GM19324 (cell line): ENCODE results near the gene XXYLT1.
"Not testable (repeated sequence)": the region's sequence is repeated elsewhere in the genome, so short reads cannot be mapped to it uniquely, and the experiment has no call there.

Experiments used
- ATAC-seq: cut with Tn5 transposase; IDR thresholded peaks from one replicate; pipeline ENCODE4 v1.9.1; 2021; ENCODE audit warnings: mild to moderate bottlenecking, moderate library complexity; ENCODE audit not compliant: unreplicated experiment, low FRiP score

XXYLT1 gene

DNA sequence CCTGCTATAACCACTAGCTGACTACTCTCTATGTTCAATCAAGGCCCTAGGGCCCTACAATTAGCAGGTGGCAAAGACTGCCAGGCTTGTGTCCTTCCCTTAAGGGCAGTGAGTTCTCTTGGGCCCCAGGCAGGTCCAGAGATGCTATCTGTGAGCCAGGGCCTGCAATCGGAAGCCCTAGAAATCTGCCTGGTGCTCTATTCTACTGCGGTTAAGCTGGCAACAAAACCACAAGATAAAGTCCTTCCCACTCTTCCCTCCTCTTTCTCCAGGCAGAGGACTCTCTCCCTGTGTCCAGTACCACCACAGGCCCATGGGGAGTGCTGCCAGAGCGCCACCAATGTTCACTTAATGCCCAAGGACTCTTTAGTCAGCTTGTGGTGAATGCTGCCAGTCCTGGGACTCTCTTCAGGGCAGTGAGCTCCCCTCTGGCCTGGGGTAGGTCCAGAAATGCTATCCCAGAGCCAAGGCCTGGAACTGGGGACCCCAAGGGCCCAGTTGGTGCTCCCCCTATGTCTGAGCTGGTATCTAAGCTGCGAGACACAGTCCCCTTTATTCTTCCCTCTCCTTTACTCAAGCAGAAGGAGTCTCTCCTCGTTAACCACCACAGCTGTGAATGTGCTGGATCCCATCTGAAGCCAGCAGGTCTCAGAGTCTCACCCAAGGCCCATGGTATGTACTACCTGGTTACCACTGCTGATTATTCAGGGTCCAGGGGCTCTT, 34.7 kb downstream of the XXYLT1 start:
- ATAC-seq: no peak

DNA sequence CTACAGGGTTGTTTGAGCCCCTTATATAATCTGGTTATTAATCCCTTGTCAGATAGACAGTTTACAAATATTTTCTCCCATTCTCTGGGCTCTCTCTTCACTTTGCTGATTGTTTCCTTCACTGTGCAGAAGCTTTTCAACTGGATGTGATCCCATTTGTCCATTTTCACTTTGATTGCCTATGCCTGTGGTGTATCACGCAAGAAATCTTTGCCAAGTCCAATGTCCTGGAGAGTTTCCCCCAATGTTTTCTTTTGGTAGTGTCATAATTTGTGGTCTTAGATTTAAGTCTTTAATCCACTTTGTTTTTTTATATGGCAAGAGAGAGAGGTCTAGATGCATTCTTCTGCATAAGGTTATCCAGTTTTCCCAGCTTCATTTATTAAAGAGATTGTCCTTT, 40.7 kb downstream of the XXYLT1 start:
- no peak for ATAC-seq

DNA sequence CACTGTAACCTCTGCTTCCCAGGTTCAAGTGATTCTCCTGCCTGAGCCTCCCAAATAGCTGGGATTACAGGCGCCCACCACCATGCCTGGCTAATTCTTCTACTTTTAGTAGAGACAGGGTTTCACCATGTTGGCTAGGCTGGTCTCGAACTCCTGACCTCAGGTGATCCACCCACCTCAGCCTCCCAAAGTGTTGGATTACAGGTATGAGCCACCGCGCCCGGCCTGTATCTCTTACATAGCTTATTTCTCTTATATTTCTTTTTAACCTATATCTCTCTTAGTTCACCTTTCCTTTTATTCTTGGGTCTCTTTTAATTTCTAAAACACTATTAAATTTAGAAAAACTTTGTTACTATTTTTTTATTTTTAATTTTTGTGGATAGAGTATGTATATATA, 42.1 kb downstream of the XXYLT1 start:
- not testable (repeated sequence) for ATAC-seq

DNA sequence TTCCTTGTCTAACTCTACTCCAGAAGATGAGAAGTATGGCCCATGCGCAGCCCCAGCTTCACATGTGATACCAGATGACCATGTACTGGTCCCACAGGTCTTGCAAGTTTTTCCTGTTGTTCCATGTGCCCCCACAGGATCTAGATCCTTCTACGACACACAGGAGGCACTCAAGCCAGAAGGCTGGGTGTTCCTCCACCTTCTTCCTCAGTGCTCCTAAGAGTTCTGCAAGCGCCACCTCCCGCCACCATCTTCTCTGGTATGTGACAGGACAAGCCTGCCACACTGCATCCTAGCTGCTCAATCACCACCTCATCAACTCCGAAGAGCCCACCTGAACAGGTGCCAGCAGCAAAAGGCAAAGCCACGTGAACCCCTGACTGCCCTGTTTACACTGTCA, 43.1 kb downstream of the XXYLT1 start:
- no peak for ATAC-seq

DNA sequence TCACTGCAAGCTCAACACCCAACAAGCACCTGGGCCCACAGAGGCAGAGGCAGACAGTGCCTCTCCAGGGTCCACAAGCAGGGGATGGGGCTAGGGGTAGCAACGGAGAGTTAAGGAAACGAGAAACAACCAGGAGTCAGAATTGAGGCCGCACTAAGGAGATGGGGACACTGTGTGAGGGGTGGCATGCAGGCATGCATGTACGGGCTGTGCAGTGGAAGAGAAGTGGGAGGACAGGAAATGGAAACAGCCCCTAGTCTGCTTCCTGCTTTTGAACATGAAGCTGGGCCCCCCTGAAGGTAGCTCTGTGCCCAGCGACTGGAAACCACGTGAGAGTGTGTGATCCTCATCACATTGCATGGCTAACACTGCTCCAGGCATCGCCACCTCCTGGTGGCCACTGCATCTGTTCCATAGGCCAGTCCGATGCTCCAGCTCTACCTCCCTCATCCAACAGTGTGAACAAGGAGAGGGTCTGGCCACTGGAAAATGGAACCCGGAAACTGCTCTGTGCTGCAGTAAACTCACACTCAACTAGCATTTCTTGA, 44.0 kb downstream of the XXYLT1 start:
- ATAC-seq: no peak

DNA sequence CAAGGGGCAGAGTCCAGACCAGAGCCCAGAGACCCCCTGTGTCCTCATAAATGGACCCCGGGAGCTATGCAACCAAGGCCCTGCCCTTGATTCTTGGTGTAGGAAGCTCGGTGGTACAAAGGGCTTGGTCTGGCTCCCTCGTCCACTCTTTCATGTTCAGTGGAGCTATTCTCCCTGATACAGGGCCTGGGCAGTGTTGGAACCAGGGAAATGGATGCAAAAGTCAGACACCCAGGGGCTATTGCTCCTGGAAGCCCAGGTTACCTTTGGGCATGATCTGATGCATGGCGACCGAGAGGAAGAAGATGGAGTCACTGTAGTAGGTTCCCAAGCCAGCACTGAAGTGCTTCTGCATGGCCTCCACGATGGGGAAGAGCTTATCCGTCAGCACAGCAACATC, 44.5 kb downstream of the XXYLT1 start:
- ATAC-seq: no peak

DNA sequence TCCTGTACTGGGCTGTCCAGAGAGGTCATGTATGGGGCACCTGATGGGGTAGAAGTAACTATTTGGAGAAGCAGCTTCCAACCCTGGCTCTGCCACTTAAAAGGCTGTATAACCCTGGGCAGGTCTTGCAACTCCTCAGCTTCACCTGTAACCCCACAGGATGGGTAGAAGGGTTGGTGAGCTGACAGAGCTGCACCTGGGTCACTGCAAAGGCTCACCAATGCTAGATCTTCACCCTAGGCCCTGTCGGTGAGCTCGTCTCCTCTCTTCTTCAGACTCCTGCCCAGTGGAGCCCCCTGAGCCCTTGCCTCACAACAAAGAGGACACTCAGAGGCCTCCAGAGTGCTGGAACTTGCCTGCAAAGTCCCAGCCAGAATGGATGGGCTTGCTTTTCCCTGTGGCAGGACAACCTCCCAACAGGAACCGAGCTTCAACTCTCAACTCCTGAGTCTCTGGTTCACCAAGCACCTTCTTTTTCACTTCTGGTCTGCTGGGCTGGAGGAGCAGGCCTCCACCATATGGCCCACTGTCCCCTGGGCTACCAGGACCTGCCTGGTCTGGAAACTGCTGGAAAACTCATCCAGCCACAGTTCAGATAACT, 45.9 kb downstream of the XXYLT1 start:
- no peak for ATAC-seq

DNA sequence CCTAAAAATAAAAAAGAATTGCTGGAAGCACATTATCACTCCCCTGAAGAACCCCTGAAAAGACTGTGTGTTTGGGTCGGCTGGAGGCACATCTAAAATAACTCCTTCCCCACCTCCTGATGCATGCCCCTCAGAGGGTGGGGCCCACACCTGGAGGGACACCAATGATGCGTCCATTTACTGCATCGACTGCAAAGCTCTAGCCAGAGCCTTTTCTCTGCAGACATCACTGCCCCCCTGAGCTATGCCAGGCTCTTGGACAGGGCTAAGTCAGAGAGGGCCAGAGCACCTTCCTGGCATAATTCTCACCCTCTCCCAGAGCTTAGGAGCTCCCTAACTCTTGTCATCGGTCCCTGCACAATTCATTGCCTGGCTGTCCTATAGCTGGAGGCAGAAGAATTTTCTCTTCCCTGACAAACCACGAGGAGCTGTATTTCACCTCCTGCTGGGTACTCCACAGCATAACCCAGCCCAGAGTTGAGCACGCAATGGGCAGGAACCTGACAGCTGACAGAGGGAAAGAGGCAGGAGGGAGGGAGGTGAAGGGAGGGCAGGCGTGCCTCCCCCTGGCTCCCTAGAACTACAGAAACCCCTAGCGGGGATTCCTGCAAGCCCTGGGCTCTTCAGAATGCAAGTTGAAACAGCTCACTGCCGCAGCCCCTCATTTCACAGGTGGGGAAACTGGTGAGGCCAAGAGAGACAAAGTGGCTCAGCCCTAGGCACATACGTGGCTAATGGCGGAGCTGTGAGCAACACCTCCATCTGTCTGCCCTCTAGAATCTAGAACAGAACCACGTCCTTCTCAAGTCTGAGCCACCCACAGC, 46.6 kb downstream of the XXYLT1 start:
- no peak for ATAC-seq

DNA sequence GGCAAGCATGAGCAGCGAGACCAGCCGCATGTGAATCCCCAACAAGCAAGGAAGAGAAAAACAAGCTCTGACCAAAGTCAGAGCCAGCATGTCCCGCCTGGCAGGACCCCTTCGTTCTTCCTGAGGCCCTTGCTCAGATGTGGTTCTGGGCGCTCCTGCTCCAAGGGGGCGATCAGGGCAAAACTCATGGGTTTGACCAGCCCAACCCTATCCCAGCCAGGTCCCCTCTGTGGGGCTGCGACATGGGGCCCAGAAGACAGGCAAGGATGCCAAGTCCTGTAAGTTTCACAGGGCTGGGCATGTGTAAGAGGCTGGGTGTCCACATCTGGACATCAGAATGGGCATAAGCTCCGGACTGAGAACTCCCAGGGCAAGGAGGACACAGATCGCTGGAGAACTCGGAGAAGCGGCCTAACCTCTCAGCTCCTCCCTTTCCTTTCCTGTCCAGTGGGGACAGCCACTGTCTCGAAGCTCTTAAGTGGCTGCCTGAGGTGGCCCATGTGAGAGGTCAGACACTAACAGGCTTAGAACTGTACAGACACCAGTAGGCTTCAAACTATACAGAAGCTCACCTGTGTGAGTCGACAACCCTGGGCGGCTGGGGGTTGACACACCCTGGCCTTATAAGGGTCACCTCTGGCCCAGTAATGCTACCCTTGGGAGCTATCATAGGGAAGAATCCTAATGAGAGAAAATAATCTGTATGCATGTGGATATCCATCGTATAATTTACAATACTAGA, 48.9 kb downstream of the XXYLT1 start:
- ATAC-seq: no peak

DNA sequence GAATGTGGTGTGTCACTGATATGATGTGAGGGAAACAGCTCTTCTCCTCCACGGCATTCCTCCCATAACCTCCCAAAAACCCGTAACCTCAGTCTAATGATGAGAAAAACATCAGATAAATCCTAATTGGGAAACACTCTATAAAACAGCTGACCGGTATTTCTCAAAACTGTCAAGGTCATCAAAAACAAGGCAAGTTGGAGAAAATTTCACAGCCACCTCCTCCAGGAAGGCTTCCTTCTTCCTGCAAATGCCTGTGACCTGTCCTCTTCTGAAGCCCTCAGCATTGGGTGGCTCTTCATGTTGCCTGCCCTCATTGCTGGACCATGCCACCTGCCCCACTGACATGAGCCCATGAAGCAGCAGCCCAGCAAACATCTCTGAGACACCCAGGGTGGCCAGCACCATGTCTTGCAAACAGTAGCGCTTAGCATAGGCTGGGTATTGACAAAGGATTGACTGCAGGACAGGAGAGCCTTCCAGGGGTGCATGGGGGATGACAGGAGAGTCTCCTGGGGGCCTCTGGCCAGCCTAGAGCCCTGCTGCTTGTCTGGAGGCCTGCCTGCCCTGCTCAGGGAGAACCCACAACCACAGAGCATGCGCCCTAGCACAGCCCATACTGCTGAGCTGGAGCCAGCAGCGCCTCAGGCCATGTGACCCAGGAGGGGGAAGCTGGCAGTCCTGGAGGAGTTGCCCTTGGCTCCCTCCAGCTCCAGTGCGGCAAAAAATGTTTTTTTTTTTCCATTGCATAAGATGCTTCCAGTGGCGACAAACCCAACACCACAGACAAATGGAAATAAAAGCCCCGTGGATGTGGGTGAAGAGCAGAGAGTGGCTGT, 49.7 kb downstream of the XXYLT1 start:
- no peak for ATAC-seq

DNA sequence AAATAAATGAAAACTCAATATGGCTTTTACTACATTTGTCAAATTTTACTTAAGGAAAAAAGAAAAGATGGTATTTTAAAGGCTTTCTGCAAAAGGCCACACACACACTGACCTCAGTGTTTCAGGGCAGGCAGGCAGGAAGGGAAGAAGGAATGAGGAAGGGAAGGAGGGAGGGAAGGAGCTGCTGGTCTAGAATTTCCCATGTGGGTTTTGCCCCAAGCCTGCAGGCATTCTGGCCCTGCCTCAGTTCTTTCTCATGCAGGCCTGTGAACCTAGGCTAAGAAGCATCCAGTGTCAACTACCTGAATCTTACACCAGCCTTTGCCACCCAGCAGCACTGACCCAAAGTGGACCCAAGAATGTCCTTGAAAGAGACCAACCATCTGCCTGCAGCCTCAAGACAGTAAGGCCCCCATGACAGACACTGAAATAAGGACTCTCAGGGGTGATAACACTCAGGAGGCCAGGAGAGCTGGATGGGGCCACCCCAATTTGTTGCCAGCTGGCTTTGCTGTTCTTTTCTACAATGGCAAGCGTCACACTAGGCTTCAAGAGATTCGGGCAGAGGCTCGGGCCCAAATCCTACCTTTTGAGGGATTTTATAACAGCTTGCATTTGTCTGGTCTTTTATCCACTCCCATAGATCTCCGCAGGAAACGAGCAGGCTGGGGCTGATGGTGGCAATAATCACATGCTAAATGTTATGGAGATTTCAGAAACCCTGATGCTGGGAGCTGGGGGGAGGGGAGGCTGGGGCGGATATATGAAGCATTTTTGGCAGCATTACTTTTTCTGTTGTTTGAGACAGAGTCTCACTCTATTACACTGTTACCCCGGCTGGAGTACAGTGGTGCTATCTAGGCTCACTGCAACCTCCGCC, 51.4 kb downstream of the XXYLT1 start:
- ATAC-seq: no peak

DNA sequence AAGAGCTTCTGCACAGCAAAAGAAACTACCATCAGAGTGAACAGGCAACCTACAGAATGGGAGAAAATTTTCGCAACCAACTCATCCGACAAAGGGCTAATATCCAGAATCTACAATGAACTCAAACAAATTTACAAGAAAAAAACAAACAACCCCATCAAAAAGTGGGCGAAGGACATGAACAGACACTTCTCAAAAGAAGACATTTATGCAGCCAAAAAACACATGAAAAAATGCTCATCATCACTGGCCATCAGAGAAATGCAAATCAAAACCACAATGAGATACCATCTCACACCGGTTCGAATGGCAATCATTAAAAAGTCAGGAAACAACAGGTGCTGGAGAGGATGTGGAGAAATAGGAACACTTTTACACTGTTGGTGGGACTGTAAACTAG, 52.6 kb downstream of the XXYLT1 start:
- not testable (repeated sequence) for ATAC-seq

DNA sequence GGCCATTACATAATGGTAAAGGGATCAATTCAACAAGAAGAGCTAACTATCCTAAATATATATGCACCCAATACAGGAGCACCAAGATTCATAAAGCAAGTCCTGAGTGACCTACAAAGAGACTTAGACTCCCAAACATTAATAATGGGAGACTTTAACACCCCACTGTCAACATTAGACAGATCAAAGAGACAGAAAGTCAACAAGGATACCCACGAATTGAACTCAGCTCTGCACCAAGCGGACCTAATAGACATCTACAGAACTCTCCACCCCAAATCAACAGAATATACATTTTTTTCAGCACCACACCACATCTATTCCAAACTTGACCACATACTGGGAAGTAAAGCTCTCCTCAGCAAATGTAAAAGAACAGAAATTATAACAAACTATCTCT, 55.4 kb downstream of the XXYLT1 start:
- not testable (repeated sequence) for ATAC-seq

DNA sequence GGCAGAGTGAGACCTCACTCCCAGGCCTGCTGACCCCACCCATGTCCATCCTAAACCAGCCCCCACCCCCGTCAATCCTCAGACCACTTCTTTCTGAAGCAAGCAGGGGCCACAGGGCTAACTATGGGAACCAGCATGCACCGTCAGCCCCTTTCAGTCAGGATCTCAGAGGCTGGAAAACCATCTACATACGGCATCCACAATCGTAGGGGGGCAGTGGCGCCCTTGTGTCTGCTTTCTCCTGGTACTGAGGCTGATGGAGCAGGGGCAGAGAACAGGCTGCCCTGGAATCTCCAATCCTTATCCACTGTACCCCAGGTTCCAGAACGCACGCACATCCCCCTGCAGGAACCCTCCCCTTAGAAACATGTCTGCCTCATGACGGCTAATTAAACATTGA, 56.6 kb downstream of the XXYLT1 start:
- ATAC-seq: no peak

DNA sequence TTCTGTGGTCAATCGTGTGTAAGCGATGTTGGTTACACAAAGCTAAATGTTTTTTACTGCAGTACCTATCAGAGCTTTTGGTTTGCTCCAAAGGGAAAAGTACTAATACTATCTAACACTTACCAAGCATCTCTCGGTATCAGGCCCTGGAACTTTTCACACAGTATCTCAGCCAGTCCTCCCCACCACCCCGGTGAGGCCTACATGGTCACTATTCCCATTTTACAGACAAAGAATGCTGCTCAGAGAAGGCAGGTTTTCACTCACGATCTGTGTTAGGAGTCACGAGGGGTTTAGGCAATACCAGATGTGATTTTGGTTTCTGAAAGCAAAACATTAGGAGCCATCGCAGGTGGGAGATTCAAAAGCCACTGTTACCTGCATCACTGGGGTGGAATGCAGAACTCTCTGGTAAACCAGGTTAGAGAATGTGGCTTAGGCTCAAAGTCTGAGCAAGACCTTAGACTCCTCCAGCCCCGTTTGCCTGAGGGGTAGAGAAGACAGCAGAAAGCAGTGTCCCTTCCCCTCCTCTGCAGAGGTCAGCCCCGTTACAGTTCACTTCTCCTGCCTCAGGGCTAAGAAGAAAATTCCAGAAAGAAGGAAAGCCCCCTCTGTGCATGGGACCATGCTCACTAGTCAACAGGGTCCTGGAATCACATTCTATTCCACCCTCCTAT, 57.2 kb downstream of the XXYLT1 start:
- no peak for ATAC-seq

DNA sequence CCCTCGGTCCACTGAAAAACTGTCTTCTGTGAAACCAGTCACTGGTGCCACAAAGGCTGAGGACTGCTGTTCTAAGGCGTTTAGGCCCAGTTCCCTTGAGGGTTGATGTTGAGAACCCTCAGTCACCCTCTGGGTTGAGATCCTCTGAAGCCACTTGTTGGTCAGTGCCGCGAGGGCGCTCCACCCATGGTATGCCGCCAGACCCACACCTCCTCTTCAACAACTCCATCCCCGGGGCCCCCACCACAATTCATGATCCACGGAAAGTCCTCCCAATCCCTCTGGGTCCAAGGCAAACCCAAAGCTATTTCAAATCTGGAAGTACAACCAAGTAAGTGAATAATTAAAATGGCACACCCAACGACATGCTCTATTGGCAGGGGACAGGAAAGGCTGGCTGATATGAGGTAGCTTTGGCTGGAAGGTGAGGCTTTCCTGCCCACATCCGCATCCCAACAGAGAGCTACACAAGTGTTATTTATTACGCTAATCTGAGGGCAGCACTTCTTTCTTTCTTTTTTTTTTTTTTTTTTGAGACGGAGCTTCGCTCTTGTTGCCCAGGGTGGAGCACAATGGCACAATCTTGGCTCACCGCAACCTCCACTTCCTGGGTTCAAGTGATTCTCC, 58.1 kb downstream of the XXYLT1 start:
- no peak for ATAC-seq

DNA sequence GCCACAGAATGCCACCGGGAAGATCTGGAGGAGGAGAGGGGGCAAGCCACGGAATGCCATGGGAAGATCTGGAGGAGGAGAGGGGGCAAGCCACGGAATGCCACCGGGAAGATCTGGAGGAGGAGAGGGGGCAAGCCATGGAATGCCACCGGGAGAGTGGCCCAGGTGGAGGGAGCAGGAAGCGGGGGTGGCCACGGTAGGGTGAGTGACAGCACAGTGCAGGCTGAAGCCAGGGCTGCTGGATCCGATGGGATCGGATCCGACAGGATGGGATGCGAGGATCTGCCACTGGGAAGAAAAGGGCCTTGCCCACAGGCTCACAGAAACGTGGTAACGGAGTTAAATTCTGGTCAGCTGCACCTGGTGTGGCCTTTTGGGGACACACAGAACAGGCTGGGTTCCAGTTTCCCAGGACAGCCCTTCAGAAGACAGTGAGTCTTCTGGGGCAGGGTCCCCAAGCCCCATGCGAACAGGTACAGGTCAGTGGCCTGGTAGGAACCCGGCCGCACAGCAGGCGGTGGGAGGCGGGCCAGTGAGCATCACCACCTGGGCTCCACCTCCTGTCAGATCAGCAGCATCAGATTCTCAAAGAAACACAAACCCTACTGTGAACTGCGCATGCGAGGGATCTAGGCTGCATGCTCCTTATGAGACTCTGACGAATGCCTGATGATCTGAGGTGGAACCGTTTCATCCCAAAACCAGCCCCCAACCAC, 58.8 kb downstream of the XXYLT1 start:
- ATAC-seq: no peak
